Tongue (tissue), 2 donors: ENCODE results near the gene TCF4. TPM values are rescaled to one million over a fixed set of nuclear protein-coding genes. Genes with fewer than 3 reads are reported as not detected.

Source experiments
- DNase-seq: peaks from one replicate; pipeline ENCODE4 v3.0.0-alpha.2; 2015
- total RNA-seq: library from RNA; depleted of rRNA; stranded (reverse); fragments of >200 nt; gene quantifications from one replicate; pipeline ENCODE4 v1.2.3, GENCODE V29; 2014

Gene TCF4
- total RNA-seq, 1 donor from 2014 or later, result 301 TPM

DNA sequence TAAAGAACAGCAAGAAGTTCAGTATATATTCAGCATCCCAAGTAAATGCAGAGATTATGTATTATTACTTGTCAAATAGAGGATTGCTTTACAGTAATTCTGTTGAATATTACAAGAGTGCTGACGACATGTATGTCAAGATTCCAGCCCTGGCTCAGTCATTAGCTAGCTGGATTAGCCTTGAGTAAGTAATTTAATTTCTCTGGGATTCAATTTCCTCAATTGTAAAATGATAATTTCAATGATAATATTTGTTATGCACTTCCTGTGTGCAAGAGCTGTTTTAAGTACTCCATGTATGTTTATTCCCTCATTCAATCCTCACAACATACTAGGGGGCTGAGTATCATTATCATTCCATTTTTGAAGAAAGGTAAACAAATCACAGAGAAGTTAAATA lies 44.0 kb downstream of the TCF4 start:
- no peak for DNase-seq

- DNase-seq, result no peak
Observed at GRCh38 chr18:55543130-55543704, 44.8 kb downstream of the TCF4 start.

DNA sequence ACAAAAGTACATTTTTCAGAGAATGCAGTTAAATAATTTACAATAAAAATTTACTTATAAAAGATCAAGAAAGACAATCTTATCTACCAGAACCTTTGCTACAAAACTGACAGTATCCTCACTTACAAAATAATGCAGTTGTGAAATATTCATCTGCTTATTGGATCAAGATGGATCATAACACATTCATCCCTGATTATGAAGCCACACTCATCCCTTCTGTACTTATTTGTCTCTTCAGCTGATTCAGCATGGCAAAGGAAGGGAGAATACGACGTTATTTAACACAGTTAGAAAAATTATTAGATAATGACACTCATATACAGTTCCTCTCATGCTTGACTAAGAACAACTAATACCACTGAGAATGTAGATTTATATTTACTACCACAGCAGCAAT lies 46.4 kb downstream of the TCF4 start:
- no peak for DNase-seq

DNA sequence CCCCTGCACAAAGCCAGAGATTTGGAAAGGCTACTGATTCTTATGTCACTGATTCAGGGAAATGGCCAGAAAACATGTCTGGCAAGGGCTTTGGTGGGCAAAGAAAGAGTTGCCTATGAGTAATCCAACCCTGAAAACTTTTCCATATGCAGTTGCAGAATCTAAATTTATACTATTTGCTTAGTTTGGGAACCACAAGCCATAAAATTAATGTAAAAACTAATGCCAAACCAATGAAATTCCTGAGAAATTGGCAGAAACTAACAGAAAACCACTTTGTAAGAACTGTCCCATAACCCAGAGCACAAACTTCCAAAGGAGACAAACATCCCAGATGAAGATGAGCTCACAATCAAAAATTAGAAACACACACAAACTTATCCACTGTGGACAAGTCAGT lies 48.8 kb downstream of the TCF4 start:
- DNase-seq, result no peak

GRCh38 chr18:55534996-55535395 lies 53.0 kb downstream of the TCF4 start:
- DNase-seq, result no peak

GRCh38 chr18:55534547-55534946 lies 53.4 kb downstream of the TCF4 start:
- DNase-seq, result no peak

DNA sequence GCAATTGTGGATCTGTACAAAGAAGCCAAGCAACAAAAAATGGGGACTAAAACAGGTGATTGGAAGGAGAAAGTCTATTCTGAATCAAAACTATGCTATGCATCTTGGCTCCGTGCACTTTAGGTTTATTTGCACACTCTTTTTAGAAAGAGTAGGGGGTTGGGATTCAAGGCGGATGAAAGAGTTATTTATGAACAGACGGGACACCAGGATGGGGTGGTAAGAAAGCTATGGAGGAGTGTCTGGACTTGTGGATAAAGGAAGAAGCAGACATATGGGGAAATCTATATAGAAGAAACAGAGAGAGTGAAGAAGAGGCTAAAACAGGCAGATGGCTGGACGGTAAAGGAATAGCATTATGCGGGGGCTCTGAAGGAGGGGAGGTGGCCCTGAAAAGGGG lies 57.8 kb downstream of the TCF4 start:
- DNase-seq, result no peak

GRCh38 chr18:55529581-55529980 lies 58.4 kb downstream of the TCF4 start:
- no peak for DNase-seq

DNA sequence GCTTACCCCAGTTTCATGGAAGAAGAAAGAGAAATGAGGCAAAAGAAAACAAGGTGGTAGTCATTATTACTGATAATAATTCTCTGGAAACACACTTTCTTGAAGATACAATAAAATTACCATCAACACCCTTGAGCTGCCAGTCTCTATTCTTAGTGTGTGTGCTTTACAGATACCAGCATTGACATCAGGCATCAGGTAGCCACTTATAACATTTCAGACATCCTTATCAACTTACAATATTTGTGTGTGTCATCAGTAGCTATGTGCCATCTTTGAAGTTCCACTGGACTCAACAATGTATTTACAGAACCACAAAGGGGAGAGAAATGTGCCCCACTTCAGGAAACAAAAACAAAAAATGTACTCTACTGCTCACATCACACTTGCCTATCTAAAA lies 62.1 kb downstream of the TCF4 start:
- no peak for DNase-seq

GRCh38 chr18:55524353-55525073 lies 63.5 kb downstream of the TCF4 start:
- DNase-seq, result no peak

- DNase-seq, result no peak
Observed at GRCh38 chr18:55523001-55523400, 65.0 kb downstream of the TCF4 start.

DNA sequence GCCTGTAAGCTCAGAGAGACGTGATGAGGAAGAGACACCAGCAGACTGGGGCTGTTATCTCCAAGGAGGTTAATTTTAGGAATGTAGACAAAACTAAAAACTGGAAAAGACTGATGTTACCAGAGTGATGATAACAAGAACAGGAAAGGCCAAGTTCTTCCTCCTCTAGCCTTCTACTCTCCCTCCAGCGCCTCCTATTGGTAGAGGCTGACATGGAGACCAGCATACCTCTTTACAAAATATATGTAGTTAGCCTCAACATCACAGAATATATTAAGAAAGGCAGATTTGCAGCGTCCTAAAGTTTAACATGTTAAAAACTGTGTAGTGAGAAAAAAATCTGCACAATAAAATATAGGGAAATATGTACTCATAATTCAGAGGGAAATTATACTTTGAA lies 66.0 kb downstream of the TCF4 start:
- no peak for DNase-seq

DNA sequence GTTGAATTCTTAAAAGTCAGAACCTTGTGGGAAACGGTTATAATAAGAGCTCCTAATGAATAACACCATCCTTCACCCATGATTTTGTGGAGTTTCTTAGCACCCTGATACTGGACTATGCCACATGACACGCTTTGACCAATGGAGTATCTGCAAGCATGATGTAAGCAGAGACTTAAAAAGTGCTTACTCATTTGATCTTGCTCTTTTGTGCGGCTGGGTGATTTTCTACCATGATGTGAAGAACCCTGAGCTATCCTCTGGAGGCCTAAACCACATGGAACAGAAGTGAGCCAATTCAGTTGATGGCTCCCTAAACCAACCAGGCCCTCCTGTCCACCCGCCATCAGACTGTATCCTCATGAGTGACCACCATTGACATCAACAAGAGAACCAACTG lies 70.9 kb downstream of the TCF4 start:
- DNase-seq, result no peak

GRCh38 chr18:55515941-55516710 lies 71.9 kb downstream of the TCF4 start:
- no peak for DNase-seq

- DNase-seq, result peak; percentile 68
Observed at GRCh38 chr18:55515214-55515613, 72.8 kb downstream of the TCF4 start.

DNA sequence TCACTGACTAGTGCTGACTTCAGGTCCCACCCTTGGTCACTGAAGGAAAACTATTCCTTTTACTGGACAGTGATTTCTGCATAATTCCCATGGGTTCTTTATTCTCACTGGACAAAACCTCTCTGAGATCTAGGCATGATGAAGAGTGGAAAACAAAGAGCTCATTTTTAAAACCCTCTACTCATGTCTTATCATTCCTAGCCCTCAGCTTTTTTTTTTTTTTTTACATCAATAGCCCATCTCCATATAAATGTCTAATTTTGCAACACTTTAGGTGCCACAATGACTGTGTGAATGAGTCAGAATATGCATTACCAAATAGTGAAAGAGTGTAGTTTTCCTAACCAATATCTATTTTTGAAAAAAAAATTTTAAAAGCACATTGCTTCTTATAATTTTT lies 74.8 kb downstream of the TCF4 start:
- DNase-seq, result no peak

- no peak for DNase-seq
Observed at GRCh38 chr18:55511277-55511676, 76.7 kb downstream of the TCF4 start.

GRCh38 chr18:55510809-55511208 lies 77.2 kb downstream of the TCF4 start:
- DNase-seq, result peak; percentile 40

DNA sequence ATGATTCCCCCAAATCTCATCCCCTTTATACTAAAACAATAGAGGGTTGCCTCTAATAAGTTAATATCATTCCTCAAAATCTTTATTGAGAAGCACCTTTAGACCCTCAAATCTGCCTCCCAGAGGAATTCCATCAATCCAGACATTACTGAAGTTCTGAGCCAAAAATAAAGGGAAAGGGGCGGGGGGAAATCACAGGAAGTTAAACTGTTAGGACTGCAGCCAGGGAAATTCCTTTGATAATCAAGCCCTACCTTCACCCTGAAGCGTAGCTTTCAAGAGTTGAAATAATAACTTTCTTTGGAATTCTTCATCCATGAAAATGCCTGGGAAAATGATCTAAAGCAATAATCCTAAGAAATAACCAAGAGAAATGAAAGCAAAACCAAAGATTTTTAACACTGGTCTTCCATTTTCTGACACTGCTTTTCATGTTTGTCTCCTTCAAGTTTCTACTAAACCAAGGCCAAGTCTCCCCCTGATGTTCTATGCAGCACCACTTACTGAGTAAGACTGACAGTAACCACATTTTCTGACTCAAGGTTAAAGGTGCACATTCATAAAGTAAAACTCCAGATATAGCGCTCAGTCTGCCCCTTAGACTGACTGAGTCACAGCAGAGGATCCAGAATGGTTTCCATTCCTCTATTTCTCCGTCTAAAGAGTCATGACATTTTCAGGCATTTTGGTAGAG lies 78.2 kb downstream of the TCF4 start:
- no peak for DNase-seq

GRCh38 chr18:55508651-55509050 lies 79.3 kb downstream of the TCF4 start:
- DNase-seq, result no peak

DNA sequence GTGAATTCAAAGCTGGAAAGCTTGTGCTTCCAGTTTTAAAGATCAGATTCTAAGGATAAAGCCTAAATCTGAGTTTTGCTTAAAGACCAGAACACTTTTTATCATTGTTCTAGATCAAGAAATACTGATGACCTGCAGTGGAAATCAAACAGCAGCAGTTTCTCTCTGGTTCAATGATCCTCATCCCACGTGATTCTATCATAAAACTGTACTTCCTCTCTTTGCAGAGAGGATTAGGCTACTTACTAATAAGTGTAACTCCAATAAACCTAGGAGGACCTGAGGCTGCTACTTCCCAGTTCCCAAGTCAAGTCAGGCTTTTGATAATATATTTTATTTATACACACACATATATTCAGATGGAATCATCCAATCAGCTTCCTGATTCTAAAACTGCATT lies 81.9 kb downstream of the TCF4 start:
- no peak for DNase-seq

- no peak for DNase-seq
Observed at GRCh38 chr18:55504808-55505207, 83.2 kb downstream of the TCF4 start.
